HG03064 (cell line): ENCODE data around the gene BTBD16.

ENCODE experiments used
- ATAC-seq: cut with Tn5 transposase; IDR thresholded peaks from one replicate; pipeline ENCODE4 v1.9.1; 2021; ENCODE audit warnings: low read depth; ENCODE audit not compliant: unreplicated experiment

BTBD16 gene

DNA sequence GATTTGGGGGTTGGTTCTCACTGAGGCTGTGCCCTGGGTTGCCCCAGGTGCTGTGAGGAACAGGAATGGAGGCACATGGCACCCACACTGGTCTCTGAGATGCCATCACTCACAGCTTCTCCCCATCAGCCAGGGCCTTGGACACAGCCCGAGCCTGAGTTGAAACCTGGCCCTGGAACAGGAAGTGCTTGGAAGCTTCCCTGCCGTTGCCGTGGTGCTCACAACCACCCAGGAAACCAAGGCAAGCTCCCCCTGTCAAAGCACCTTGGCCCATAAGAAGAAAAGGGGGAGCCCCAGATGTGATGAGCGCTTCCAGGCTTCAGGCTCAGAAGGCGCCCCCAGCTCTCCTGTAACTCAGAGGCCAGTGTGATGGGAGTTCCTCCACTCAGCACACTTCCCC lies at the start of gene BTBD16:
BTBD16 (plus strand) TSS at position 221 of the 400 bp plus-strand sequence. CDS start 3,786 bp downstream, outside the sequence.
- no peak for ATAC-seq

DNA sequence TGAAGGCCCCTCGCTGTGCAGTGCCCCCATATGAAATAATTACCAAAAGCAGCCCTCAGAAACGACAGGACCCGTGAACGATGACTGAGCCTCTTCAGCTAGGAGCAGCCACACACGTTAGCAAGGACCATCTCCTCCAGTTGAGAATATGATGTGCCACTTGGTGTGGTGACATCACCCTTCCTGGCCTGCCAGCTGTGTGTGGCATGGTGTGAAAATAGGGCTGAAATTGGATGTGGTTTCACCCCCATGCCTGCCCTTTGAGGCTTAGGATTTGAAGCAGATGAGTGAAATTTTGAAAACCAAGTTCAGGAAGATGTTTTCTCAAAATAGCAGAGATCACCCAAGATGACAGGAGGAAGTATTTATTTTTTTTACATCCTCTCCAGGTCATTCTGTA lies 49.1 kb upstream of the BTBD16 start:
- no peak for ATAC-seq

DNA sequence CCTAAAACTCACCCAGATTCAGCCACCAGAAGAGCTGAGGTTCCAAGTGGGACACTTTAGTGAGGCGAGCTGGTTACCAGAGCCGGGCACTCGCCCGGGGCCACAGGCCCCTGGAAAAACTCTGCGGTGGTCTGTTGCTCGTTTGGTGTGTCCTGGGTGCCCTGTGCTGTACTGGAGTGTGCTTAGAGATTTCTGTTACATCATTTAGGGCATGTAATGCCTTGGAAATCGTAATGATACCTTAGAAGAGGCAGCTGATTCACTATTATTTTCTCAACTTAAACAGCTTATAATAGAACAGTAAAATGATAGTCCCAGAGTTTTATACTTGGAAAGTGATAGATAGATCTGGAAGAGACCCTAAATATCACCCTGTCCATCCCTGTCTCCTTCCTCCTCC lies 48.5 kb upstream of the BTBD16 start:
- ATAC-seq = no peak

DNA sequence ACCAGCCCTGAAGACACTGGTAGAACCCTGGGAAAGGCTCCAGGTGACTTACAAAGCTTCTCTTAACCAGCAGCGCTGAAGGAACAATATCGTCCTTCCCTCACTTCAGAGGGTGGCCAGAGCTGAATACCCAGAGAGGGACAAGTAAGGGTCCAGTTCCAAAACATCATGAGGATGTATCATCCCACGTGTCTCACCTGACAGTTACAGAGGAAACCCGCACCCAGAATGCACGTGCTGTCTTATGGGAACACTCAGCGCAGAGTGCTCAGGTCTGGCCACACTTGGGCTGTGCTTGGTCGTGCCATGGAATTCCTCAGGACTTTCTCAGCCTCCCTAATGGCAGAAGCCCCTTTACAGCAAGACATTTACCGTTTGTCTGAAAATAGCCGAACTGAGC lies 46.9 kb upstream of the BTBD16 start:
- no peak for ATAC-seq

DNA sequence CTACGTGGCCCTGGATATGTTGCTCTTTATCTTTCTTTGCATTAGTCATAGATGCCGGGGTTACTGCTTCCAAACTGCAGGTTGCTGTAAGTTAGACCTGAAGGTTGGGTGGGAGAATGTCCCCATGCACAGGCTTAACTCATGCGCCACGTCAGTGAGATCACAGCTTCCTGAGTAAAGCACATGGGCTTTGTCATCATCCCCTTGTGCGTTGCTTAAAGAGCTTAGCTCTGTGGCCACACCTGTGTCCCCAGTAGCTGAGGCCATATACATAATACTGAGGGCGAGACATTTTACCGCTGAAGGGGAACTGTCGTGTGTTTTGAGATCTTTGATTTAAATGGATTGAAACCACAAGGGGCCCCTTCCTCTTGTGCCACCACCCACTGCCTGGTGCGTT lies 45.8 kb upstream of the BTBD16 start:
- no peak for ATAC-seq

DNA sequence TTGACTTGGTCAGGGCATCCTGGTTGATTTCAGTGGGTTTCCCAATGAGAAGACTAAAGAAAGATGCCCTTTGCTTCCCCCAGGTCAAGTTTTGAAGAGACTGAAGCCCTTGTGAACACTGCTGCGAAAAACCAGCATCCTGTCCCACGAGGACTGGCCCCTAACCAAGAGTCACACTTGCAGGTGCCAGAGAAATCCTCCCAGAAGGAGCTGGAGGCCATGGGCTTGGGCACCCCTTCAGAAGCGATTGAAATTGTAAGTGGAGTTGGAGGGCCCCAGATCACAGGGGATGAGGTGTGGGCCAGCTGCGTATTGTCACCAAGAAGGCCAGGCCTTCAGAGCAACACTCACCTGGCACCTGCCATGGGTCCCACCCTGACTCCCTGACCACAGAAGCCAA lies 43.3 kb upstream of the BTBD16 start:
- no peak for ATAC-seq

DNA sequence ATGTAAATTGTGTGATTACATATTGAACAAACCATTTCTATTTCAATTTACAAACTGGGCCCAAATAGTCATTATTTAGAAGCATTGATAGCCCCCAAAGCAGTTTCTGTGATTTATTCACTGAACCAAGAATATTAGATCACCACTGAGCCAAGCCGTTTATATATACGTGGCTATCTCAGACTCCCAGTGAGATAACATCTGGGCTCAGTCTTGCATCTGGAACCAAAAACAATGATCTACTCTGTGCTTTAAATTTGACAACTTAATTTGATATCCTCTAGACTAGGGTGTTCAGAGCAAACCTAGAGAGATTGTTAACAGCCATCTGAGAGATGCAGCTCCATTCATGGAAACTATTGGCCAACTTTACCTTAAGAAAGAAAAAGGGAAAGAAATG lies 41.4 kb upstream of the BTBD16 start:
- ATAC-seq = no peak

DNA sequence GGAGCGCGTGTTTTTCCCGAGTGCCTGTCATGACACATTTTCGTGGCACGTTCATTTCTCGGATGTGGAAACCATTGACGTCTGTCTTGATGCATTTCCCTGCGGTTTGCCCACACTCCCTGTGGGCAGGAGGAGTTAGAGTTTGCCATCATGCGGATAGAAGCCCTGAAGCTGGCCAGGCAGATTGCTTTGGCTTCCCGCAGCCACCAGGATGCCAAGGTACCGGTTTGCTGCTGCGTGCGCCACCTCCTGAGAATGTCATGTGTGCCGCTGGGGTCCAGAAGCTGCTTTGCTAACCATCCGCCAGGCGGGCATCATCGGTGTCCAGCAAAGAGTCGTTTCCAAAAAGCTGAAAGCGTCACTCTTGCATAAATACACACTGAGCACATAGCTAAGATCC lies 40.9 kb upstream of the BTBD16 start:
- no peak for ATAC-seq

DNA sequence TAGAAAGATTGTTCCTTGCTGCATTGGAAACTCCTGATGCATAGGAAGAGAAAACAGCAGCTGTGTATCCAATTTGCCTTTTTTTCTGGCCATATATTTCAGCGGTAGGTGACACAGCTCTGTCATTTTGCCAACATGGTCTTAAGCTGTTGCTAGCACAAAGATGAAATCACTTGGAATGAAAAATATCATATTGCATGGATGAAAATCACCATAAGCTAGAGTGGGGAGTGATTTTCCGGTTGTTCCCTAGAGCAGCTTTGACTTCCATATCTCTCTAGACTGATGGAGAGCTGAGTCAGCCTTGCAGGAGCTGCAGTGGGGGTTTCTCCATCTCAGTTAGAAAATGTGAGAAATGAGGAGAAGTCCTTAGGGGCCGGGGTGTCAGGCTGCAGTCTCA lies 38.3 kb upstream of the BTBD16 start:
- no peak for ATAC-seq

DNA sequence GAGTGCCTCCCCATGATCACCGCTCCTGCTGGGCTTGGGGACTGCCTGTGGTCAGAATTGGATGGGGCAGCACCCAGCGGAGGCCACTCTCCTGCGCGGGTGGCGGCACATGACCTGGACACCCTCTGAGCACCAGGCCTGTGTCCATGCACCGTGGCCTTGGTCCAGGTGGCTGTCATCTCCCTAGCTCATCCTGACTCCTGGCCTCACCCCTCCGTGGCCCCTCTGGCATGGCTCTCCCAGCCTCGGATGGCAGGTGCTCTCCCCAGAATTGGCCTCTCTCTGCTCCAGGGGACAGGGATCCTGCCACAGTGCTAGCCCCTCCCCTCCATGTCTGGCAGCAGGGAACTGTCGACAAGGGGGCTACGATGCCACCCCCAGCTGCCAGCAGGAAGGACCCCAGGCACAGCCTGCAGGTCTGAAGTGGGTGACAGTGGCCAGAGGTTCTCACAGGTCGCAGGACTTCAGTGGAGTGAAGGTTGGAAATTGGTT lies 37.2 kb upstream of the BTBD16 start:
- no peak for ATAC-seq

DNA sequence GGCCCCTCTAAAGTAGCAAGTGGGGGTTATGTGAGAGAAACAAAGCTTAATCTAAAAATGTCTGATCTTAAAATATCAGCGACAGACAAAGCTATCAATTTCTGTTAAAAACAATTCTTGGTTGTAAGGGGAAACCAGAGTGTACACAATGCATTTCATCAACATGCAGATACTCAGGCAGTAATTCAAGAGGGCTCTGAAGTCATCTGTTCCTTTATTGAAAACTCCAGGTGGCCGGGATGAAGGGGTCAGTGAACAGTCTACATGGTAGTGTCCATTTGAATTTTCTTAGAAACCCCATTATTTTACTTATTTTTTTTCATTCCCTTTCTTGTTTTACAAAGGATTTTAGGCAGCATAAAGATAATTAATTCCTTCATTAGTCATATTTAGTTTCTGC lies 36.7 kb upstream of the BTBD16 start:
- ATAC-seq = no peak

DNA sequence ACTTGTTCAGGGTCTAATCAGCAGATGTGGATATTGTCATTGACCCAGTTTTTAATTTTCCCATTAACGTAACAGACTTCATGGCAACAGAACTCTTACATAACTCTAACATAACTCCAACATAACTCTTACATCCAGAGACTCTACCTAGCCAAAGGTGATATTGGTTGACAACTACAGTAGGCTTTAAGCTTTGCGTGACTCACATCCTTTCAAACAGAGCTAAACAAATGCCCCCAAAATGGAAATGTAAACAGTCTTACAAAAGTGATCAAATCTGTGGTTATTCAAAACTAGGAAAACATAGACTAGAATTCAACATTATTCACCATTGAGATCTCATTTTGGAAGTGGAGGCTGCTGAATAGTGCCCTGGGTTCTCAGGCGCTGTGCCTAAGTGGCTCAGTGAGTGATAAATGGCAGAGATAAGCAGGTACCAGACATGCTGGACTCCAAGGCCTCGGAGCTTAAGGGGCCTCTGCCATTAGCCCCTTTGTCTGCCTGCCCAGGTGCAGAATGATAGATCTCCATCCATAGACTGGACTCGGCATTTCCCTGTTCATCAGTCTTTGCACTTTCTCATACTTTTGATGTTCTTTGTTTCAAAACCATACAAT lies 34.3 kb upstream of the BTBD16 start:
- ATAC-seq = no peak

DNA sequence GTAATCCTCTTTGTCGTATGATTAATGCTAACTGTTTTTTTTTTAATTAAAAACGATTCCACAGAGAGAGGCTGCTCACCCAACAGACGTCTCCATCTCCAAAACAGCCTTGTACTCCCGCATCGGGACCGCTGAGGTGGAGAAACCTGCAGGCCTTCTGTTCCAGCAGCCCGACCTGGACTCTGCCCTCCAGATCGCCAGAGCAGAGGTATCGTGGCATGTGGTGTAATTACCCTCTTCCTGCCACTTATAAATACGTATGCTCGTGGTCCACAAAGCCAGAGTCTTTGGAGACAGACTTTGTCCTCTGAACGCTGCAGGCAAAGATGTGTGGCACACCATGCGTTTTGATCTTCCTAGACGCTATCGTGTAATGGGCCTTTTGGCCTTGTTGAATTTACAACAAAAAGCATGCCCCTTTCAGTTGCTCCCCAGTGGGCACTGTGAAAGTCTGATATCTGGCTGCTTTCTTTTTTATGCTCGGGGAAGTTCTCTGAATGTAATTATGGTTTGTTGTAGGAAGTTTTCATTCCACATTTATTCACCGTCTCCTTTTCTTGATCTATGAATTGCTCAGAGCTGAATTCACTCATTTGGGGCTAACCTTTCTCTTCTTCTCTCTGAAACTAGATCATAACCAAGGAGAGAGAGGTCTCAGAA lies 33.6 kb upstream of the BTBD16 start:
- no peak for ATAC-seq

DNA sequence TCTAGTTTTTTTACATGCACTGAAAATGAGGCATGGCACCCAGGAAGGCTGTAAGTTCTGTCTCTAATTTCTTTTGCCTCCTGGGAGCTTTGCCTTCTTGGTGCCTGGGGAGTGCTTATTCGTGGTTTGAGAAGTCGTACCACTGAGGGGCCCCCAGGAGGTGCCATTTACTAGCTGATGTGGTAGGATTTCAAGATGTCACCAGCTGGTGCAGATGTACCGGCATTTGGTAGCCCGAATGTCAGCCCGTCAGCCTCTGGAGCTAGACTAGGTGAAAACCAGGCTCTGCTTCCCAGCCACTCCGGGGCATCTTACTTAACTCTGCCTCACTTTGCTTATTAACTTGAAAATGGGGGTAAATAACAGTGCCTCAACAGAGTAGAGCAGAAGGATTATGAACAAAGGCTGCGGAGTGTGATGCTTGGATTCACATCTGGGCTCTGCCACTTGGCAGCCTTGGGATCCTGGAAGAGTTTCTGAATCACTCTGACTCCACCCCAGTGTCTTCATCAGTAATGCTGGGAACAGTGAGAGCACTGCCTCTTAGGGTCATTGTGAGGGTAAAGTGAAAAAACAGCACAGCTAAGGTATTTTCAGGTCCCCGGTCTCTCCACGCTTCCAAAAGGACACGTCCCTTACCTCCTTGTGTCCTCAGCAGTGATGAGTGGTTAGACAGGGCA lies 31.4 kb upstream of the BTBD16 start:
- ATAC-seq = no peak

DNA sequence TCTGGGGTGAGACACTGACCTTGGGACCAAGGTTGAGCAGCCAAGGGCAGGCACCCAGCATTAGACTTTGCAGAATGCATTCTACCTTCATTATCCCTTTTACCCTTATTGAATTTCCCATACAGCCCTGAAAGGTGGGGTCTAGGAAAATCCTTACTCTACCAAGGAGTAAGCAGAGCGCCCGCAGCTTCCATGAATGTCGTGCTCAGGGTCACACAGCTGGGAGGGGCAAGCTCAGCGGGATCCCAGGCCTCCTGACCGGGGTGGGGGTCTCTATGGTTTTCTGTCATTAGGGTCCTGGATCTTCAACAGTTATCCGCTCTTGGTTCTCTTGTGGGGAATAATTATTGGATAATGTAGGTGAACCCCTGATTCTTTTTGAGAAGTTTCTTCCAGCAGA lies 30.7 kb upstream of the BTBD16 start:
- ATAC-seq = no peak

DNA sequence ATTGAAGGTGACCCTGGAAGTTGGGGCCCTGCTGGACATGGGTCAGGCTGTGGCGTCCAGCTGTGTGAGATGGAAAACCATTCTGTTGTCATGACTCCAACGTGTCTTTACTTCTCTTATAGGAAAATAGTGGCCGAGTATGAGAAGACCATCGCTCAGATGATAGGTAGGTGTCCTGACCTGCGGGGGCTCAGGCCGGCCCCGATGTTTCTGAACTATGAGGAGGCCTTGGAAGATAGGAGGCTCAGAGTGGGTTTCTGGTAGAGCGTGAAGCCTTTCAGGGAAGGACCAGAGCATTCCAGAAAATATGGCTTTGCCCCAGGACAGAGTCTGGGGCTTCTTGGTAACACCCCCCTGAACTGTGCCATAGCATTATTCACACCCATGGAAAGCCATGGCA lies 29.3 kb upstream of the BTBD16 start:
- ATAC-seq = no peak

DNA sequence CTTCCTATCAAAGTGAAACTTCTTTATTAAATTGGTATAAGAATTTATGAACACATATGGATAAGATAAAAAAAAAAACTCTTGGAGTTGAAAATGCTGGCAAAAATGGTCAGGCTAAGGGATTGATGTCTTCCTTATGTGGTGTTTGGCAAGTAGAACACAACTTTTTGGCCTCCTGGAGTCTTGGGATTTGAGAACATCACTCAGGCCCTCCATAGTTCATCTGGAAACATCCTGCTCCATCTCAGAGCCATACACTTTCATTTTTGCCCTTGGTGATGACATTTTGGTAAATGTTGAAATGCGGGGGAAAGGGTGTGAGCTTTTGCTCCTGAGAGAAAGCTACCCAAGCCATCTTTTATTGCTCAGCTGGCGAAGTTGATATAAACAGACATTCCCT lies 27.5 kb upstream of the BTBD16 start:
- no peak for ATAC-seq

DNA sequence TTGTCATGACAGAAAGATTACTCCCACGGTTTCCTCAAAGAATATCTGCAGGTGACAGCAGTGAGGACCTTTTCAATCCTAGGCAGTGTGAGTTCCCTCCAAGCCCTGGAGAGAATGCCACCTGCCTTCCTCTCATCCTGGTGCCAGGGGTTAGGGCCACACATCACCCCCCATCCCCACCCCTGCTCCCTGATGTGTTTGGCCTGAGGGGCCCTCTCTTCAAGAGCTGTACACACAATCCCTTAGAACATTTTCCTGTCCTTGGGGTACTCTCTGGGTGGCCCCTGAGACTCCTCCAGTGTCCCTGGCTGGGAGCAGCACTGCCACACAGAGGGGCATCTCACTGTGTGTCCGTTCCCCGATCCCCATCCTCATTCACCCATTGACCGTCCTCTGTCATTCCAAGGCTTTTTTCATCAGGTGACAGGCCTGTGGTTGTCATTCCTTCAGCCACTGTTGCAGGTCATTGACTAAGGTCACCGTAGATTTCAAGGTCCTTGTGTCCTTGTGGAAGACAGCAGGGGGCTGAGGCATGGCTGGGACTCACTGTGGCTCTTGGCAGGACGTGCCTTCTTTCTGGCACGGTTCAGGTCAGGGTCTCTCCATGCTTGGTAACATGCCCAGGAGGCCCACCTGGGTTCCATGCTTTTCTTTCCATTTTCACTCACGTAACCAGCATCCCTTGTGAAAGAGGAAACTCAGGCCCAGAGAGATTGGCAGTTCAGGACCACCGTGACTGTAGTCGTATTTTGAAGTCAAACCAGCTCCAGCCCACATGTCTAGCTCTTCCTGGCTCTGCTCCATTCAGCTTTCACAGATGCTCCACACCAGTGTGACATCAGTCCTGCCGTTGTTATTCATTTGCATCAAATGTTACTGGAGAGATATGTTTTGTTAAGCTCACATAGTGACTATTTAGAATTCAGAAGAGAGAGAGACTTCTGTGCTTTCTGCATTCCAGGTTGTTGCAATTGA lies 26.8 kb upstream of the BTBD16 start:
- ATAC-seq = no peak

DNA sequence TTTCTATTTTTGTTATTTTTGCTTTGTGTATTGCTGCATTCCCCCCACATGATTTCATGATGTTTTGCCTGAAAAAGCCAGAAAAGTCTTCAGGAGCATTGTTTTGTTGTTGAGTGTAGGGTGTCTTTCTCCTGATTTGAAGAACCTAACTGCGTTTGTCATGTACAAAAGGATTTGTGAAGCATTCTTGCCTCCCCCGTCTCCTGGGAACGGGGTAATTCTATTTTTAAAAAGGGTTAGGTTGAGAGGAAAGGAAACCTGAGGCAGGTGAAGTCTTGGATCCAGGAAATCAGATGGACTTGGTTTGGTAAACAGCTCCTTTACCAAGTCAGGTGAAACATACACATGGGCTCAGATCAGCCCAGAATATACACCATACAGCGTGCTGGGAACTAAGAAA lies 26.0 kb upstream of the BTBD16 start:
- ATAC-seq = no peak

DNA sequence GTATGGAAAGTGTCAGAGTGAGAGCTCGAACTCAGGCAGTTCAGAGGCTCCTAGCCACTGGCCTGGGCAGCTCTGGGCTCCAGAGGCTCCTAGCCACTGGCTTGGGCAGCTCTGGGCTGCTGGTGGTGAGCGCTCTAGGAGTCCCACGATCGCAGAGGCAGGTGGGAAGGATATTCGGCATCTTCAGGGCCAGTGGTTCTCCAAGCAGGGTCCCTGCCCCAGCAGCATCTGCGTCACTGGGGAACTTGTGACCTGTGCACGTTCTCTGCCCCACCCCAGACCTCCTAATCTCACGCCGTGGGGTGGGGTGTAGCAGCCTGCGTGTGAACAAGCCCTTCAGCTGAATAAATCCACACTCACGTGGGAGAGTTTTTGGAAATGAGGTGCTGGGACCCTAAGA lies 25.2 kb upstream of the BTBD16 start:
- no peak for ATAC-seq
